DOHH2 (cell line): ENCODE results near the gene MGAT5.

Experiments used
- H3F3A ChIP-seq: fragments of 200-600 bp; sonication (generic), shearing (Covaris generic); 2 replicates; pipeline ENCODE4 v1.6.0; 2016; ENCODE audit warnings: antibody characterized with exemption, mild to moderate bottlenecking; ENCODE audit not compliant: control insufficient read depth, insufficient read depth
- H3K27ac ChIP-seq: fragments of 200-600 bp; sonication (generic); 2 replicates; pipeline ENCODE4 v1.5.1; 2014; ENCODE audit warnings: low read depth, mild to moderate bottlenecking, low read length, moderate library complexity
- H3K27me3 ChIP-seq: fragments of 200-600 bp; sonication (generic); 2 replicates; pipeline ENCODE4 v1.6.1; 2014; ENCODE audit warnings: mild to moderate bottlenecking, low read length, mixed read lengths; ENCODE audit not compliant: control insufficient read depth
- H3K36me3 ChIP-seq: fragments of 200-600 bp; sonication (generic); 2 replicates; pipeline ENCODE4 v1.6.1; 2014; ENCODE audit warnings: mild to moderate bottlenecking, low read length, moderate library complexity, mixed read lengths; ENCODE audit not compliant: control insufficient read depth
- H3K4me1 ChIP-seq: fragments of 200-600 bp; sonication (generic); 2 replicates; pipeline ENCODE4 v1.6.1; 2014; ENCODE audit warnings: mild to moderate bottlenecking, low read length, mixed read lengths; ENCODE audit not compliant: control insufficient read depth
- H3K4me2 ChIP-seq: fragments of 200-600 bp; sonication (generic); 2 replicates; pipeline ENCODE4 v1.6.0; 2014; ENCODE audit warnings: mild to moderate bottlenecking, low read length, moderate library complexity
- H3K4me3 ChIP-seq: fragments of 200-600 bp; sonication (generic); 2 replicates; pipeline ENCODE4 v1.5.1; 2014; ENCODE audit warnings: mild to moderate bottlenecking, low read length, mixed read lengths
- H3K79me2 ChIP-seq: fragments of 200-600 bp; sonication (generic); 2 replicates; pipeline ENCODE4 v1.6.1; 2014; ENCODE audit warnings: mild to moderate bottlenecking, low read length, mixed read lengths; ENCODE audit not compliant: control insufficient read depth
- H3K9me2 ChIP-seq: fragments of 200-600 bp; sonication (generic); replicated peaks from 2 replicates; pipeline ENCODE4 v1.6.1; 2014; ENCODE audit warnings: mild to moderate bottlenecking, low read length, mixed read lengths; ENCODE audit not compliant: control insufficient read depth
- H3K9me3 ChIP-seq: fragments of 200-600 bp; sonication (generic); 2 replicates; pipeline ENCODE4 v1.6.1; 2014; ENCODE audit warnings: antibody characterized with exemption, low read length, mixed read lengths; ENCODE audit not compliant: control insufficient read depth, insufficient read depth
- H4K20me1 ChIP-seq: fragments of 200-600 bp; sonication (generic); 2 replicates; pipeline ENCODE4 v1.6.0; 2014; ENCODE audit warnings: low read depth, mild to moderate bottlenecking, antibody characterized with exemption, low read length, moderate library complexity; ENCODE audit not compliant: control insufficient read depth, insufficient read depth
- CTCF ChIP-seq: fragments of 200-600 bp; sonication (generic); IDR thresholded peaks from one replicate; pipeline ENCODE4 v1.5.1; 2014; ENCODE audit warnings: antibody characterized with exemption, mild to moderate bottlenecking, low read depth, low read length; ENCODE audit not compliant: poor library complexity, severe bottlenecking
- EZH2phosphoT487 ChIP-seq: fragments of 200-600 bp; sonication (generic); IDR thresholded peaks from 2 replicates; pipeline ENCODE4 v1.6.1; 2017; ENCODE audit warnings: borderline replicate concordance, mild to moderate bottlenecking, antibody characterized with exemption, low read length, moderate library complexity, mixed read lengths

Gene MGAT5

GRCh38 chr2:134500211-134500935 is 246.5 kb downstream of the MGAT5 start:
- no peaks in the 10 kb centered on the region for H3K4me1 ChIP-seq
- H3K9me2 ChIP-seq: no peaks in the 10 kb centered on the region
- no peaks in the 10 kb centered on the region for H3K36me3 ChIP-seq
- no peaks in the 10 kb centered on the region for H4K20me1 ChIP-seq
- H3F3A ChIP-seq: no peaks in the 10 kb centered on the region
- no peaks in the 10 kb centered on the region for H3K79me2 ChIP-seq
- H3K4me2 ChIP-seq: no peak overlapping the region
- H3K27me3 ChIP-seq: no peaks in the 10 kb centered on the region
- H3K4me3 ChIP-seq: no peak overlapping the region
- TF ChIP-seq CTCF: no peak
- TF ChIP-seq EZH2phosphoT487: no peak
- no peak overlapping the region for H3K27ac ChIP-seq
- no peaks in the 10 kb centered on the region for H3K9me3 ChIP-seq

GRCh38 chr2:134501476-134502091 is 247.7 kb downstream of the MGAT5 start:
- TF ChIP-seq EZH2phosphoT487 (no peak), CTCF (no peak)

GRCh38 chr2:134502104-134502503 is 248.2 kb downstream of the MGAT5 start:
- H3K36me3 ChIP-seq: no peaks in the 10 kb centered on the region
- H3K4me3 ChIP-seq: no peak overlapping the region
- H3K9me3 ChIP-seq: no peaks in the 10 kb centered on the region
- no peaks in the 10 kb centered on the region for H3K79me2 ChIP-seq
- no peaks in the 10 kb centered on the region for H3K27me3 ChIP-seq
- H4K20me1 ChIP-seq: no peaks in the 10 kb centered on the region
- no peak overlapping the region for H3K27ac ChIP-seq
- no peaks in the 10 kb centered on the region for H3K4me1 ChIP-seq
- no peaks in the 10 kb centered on the region for H3K9me2 ChIP-seq
- no peak overlapping the region for H3K4me2 ChIP-seq
- no peaks in the 10 kb centered on the region for H3F3A ChIP-seq
- TF ChIP-seq EZH2phosphoT487 (no peak), CTCF (no peak)

More at GRCh38 chr2:134501476-134502091, 247.7 kb downstream of the MGAT5 start:
- Histone ChIP-seq H3K36me3 (no peaks in the 10 kb centered on the region), H3K9me2 (no peaks in the 10 kb centered on the region), H3K4me2 (no peak overlapping the region), H3K4me1 (no peaks in the 10 kb centered on the region), H4K20me1 (no peaks in the 10 kb centered on the region), H3K79me2 (no peaks in the 10 kb centered on the region), H3K27me3 (no peaks in the 10 kb centered on the region), H3K4me3 (no peak overlapping the region), H3K9me3 (no peaks in the 10 kb centered on the region), H3K27ac (no peak overlapping the region), H3F3A (no peaks in the 10 kb centered on the region)
